Left cardiac atrium (tissue), 4 donors: Measurements from ENCODE around the gene SULT2B1. TPM values are rescaled to one million over a fixed set of nuclear protein-coding genes. Genes with fewer than 3 reads are reported as not detected.
"Not testable (repeated sequence)": the region's sequence is repeated elsewhere in the genome, so short reads cannot be mapped to it uniquely, and the experiment has no call there.

Source experiments
- ATAC-seq, 2 donors: fragments of 200-7000 bp; cut with Tn5 transposase; one replicate each; pipeline ENCODE4 v1.9.1; 2020; ENCODE audit warnings: mild to moderate bottlenecking in 2 of 2, moderate library complexity in 2 of 2
- DNase-seq: peaks from one replicate; pipeline ENCODE4 v3.0.0-alpha.2; 2020
- intact Hi-C, 2 donors: fragments of 100-400 bp; cut with DNase I; formaldehyde crosslinking; loops; one replicate each; pipeline versions ENCODE4 v1.14.1 to v1.15.1; 2022 to 2023
- total RNA-seq, 2 donors: library from RNA; stranded (reverse); fragmentation: NEBNext Ultra II Directional; extraction: Animal tissue kit (Norgen Biotek cat#: 25700); gene quantifications; one replicate each; pipeline ENCODE4 v1.2.1, GENCODE V29; 2021
- donor health status: DM: no; HTN: yes; CAD: no.
- donor health status: DM: no; HTN: yes; CAD: no; lungs with severe emphysema.
- donor health status: DM: yes; HTN: yes; CAD: no.
- donor health status: Dilated cardiomyopathy.

Gene SULT2B1
- total RNA-seq, 2 donors from 2014 or later = 0.39 to 0.71 TPM

- ATAC-seq (no peak), DNase-seq (no peak)
- intact Hi-C loops = no loop called here
Observed at GRCh38 chr19:48520134-48520533, 31.8 kb upstream of the SULT2B1 start.

- ATAC-seq (no peak), DNase-seq (no peak)
- intact Hi-C loops = no loop called here
Observed at GRCh38 chr19:48524221-48524620, 27.8 kb upstream of the SULT2B1 start.

DNA sequence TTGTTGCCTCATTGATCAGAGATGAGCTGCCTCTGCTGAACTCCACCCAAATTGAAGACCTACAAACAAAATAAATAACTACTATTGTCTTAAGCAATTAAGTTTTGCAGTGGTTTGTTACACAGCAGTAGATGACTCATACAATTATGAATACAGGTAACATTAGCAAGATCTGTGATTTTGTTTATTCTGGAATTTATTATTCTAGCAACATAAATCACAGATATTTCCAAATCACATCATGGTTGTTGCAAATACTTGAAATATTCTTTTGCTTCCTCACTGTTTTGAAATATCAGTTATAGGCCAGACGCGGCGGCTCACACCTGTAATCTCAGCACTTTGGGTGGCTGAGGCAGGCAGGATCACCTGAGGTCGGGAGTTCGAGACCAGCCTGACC, 27.2 kb upstream of the SULT2B1 start:
- intact Hi-C loops = no loop called here
- no peak for DNase-seq
- no peak for ATAC-seq

GRCh38 chr19:48529156-48529555, 22.8 kb upstream of the SULT2B1 start:
- DNase-seq = no peak
- intact Hi-C loops = no loop called here
- ATAC-seq = no peak

- DNase-seq (no peak), ATAC-seq (no peak)
- intact Hi-C loops = no loop called here
Observed at GRCh38 chr19:48530066-48530720, 21.8 kb upstream of the SULT2B1 start.

- DNase-seq (no peak), ATAC-seq (no peak)
- intact Hi-C loops = no loop called here
Observed at GRCh38 chr19:48530770-48531169, 21.2 kb upstream of the SULT2B1 start.

DNA sequence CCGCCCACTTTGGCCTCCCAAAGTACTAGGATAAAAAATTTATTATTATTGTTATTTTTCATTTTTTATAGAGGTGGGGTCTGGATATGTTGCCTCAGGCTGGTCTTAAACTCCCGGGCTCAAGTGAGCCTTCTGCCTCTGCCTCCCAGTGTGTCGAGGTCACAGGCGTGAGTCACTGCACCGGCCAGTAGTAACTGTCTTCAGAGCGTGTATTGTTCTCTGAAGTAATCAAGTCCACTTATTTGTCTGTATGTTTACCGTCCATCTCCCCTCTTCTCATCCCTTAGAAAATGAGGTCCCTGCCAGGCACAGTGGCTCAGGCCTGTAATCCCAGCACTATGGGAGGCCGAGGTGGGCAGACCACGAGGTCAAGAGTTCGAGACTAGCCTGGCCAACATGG, 18.2 kb upstream of the SULT2B1 start:
- ATAC-seq = no peak
- intact Hi-C loops = no loop called here
- DNase-seq = no peak

DNA sequence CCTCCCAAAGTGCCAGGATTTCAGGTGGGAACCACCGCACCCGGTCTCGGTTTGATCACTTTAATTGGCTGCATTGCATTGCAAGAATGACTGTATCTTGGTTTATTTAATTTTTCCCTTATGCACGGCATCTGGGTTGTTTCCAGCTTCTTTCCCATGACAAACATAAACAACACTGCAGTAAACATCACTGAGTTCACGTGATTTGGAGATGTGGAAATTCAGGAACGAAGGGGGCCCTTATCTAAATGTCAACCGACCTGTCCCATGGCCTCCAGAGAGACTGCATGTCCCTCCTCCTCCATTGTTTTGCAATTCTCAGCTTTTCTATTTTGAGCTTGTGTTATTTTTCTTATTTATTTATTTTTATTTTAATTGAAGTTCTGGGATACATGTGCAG, 14.4 kb upstream of the SULT2B1 start:
- no peak for DNase-seq
- intact Hi-C loops = no loop called here
- ATAC-seq = no peak

DNA sequence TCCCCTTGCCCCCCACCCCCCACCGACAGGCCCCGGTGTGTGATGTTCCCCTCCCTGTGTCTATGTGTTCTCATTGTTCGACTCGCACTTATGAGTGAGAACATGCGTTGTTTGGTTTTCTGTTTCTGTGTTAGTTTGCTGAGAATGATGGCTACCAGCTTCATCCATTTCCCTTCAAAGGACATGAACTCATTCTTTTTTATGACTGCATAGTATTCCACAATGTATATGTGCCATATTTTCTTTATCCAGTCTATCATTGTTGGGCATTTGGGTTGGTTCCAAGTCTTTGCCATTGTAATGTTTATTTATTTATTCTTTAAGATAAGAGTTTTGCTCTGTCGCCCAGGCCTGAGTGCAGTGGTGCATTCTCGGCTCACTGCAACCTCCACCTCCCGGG, 13.9 kb upstream of the SULT2B1 start:
- intact Hi-C loops, ATAC-seq, DNase-seq: not testable (repeated sequence)

DNA sequence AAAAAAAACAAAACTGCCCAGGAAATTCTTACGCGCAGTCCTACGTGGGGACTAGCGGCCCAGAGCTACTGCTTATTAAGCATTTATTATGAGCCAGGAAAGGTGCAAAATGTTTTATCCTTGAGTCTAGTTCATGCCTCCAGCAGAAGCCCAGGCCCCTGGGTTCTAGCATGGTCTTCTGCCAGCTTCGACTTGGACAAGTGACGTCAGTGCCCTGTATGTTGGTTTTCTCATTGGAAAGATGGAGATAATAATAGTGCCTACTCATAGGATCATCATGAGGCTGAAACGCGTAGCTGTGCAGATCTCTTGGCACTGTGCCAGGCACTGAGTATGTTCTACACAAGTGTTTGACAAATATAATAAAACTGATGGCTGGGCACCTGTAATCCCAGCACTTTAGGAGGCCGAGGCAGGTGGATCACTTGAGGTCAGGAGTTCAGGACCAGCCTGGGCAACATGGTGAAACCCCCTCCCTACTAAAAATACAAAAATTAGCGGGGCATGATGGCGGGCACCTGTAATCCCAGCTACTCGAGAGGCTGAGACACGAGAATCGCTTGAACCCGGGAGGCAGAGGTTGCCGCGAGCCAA, 12.4 kb upstream of the SULT2B1 start:
- no peak for ATAC-seq
- intact Hi-C loops = no loop called here

DNA sequence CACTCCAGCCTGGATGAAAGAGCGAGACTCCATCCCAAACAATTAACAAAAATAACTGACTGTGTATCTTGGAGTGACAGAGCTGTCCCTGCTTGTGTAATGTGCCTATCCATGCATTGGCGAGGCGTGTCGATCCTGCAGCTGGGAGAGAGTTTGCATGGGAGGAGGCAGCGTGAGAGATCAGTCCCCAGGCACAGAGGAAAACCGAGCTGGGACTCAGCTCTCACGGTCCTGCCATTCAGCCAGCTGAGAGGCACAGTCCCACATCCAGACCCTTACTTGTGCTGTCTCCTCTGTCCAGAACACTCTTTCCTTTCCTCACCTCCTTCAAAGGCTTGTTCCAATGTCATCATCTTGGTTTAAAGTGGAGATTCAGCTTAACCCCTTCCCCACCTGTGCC, 11.9 kb upstream of the SULT2B1 start:
- no peak for DNase-seq
- ATAC-seq = no peak
- intact Hi-C loops = no loop called here

More for the DNA sequence above, 12.4 kb upstream of the SULT2B1 start:
- DNase-seq = peak; percentile 54

GRCh38 chr19:48541813-48542212, 10.2 kb upstream of the SULT2B1 start:
- intact Hi-C loops = no loop called here

DNA sequence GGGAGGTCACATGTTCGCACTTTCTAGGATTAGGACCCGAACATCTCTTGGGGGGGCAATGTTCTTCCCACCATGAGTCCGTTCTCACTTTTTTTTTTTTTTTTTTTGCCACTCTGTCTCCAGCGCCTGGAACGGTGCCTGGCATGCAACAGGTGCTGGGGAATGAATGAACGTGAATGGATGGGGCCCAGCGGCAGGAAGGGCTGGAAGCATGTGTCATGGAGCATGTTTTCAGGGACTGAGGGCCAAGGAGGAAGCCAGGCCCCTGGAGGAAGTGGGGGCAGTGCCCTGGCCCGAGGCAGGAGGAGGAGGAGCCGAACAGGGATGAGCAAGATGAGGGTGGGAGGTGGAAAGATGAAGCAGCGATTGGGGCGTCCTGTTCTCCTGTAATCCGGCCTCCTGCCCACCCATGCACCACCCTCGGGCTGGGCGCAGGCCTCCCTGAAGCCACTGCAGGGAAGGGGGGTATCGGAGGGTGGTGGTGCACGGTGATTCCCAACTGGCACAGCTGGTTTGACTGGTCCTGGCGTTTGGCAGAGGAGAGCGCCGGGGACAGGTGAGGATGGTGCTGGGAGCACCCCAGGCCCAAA, 8.8 kb upstream of the SULT2B1 start:
- ATAC-seq = peak in 1 of 2 donors; percentile 37
- no peak for DNase-seq

More at GRCh38 chr19:48541813-48542212, 10.2 kb upstream of the SULT2B1 start:
- DNase-seq = no peak
- ATAC-seq = no peak

GRCh38 chr19:48544856-48545750, 6.9 kb upstream of the SULT2B1 start:
- no peak for DNase-seq
- intact Hi-C loops = no loop called here
- ATAC-seq = no peak

More for the DNA sequence above, 8.8 kb upstream of the SULT2B1 start:
- intact Hi-C loops = no loop called here

- ATAC-seq (no peak), DNase-seq (no peak)
- intact Hi-C loops = no loop called here
Observed at GRCh38 chr19:48547722-48548121, 4.2 kb upstream of the SULT2B1 start.

GRCh38 chr19:48548253-48548911, 3.6 kb upstream of the SULT2B1 start:
- intact Hi-C loops = no loop called here
- no peak for ATAC-seq
- no peak for DNase-seq

DNA sequence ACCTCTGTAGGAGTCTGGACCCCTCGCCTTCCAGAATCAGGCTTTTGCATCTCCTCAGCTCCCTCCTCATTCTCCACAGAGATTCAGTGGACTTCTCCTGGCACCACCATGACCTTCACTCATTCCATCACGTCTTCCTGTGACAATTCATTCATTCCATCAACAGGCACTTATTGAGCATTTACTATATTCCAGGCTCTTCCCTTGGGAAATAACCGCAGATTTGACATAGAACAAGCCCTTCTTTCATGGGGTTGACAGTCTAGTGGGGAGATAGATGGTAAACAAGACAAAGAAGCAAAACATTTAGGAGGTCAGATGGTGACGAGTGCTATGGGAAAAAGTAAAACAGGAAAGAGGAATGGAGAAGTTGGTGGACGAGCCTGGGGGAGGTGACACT, 2.6 kb upstream of the SULT2B1 start:
- DNase-seq = no peak
- intact Hi-C loops = no loop called here
- no peak for ATAC-seq

- intact Hi-C loops = no loop called here
- DNase-seq = no peak
- no peak for ATAC-seq
Observed at GRCh38 chr19:48552406-48553322, 692 bp downstream of the SULT2B1 start.
